ENCODE results near the gene NXPE3.

DNA sequence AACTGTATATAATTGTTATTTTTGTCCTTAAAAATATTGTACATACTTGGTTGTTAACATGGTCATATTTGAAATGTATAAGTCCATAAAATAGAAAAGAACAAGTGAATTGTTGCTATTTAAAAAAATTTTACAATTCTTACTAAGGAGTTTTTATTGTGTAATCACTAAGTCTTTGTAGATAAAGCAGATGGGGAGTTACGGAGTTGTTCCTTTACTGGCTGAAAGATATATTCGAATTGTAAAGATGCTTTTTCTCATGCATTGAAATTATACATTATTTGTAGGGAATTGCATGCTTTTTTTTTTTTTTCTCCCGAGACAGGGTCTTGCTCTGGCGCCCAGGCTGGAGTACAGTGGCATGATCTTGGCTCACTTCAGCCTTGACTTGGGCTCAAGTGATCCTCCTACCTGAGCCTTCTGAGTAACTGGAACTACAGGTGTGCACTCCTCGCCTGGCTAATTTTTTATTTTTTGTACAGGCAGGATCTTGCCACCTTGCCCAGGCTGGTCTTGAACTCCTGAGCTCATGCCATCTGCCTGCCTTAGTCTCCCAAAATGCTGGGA, 81.0 kb downstream of the NXPE3 start:
- TF ChIP-seq, protein P1, sequence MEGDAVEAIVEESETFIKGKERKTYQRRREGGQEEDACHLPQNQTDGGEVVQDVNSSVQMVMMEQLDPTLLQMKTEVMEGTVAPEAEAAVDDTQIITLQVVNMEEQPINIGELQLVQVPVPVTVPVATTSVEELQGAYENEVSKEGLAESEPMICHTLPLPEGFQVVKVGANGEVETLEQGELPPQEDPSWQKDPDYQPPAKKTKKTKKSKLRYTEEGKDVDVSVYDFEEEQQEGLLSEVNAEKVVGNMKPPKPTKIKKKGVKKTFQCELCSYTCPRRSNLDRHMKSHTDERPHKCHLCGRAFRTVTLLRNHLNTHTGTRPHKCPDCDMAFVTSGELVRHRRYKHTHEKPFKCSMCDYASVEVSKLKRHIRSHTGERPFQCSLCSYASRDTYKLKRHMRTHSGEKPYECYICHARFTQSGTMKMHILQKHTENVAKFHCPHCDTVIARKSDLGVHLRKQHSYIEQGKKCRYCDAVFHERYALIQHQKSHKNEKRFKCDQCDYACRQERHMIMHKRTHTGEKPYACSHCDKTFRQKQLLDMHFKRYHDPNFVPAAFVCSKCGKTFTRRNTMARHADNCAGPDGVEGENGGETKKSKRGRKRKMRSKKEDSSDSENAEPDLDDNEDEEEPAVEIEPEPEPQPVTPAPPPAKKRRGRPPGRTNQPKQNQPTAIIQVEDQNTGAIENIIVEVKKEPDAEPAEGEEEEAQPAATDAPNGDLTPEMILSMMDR (optimal IDR thresholded peaks at IDR 0.05 in 1 of 3, IDR thresholded peaks at IDR 0.05 in 1 of 3, conservative IDR thresholded peaks at IDR 0.05 in 1 of 3; ENCODE audit: extremely low read depth in 1 of 3, insufficient read depth in 2 of 3, low read length in 3 of 3): no peak
- no peak for TF ChIP-seq EZH2 (IDR thresholded peaks at IDR 0.05; ENCODE audit: low read length)

All from keratinocyte (primary cell).